Ascending aorta (tissue), 2 donors: ENCODE measurements around the gene SLIT3. TPM values are rescaled to one million over a fixed set of nuclear protein-coding genes. Genes with fewer than 3 reads are reported as not detected.
A peak's percentile ranks its signal among the peaks of the same experiment; 100 is the strongest.

ENCODE experiments used
- DNase-seq, 2 donors: peaks; one replicate each; pipeline ENCODE4 v3.0.0-alpha.2; 2019; ENCODE audit warnings: low spot score in 2 of 2
- H3K27ac ChIP-seq, 2 donors: fragments of 200-600 bp; sonication (generic); one replicate each; pipeline ENCODE4 v1.5.1; 2016 to 2017; ENCODE audit warnings: mild to moderate bottlenecking in 1 of 2
- H3K27me3 ChIP-seq: fragments of 200-600 bp; sonication (generic); one replicate; pipeline ENCODE4 v1.5.1; 2017
- H3K36me3 ChIP-seq, 2 donors: fragments of 200-600 bp; sonication (generic); one replicate each; pipeline ENCODE4 v1.5.1; 2016
- H3K4me1 ChIP-seq, 2 donors: fragments of 200-600 bp; sonication (generic); one replicate each; pipeline ENCODE4 v1.5.1; 2016 to 2017; ENCODE audit warnings: mild to moderate bottlenecking in 1 of 2
- H3K4me3 ChIP-seq, 2 donors: fragments of 200-600 bp; sonication (generic); one replicate each; pipeline ENCODE4 v1.5.1; 2016 to 2017; ENCODE audit warnings: mild to moderate bottlenecking in 1 of 2
- H3K9me3 ChIP-seq, 2 donors: fragments of 200-600 bp; sonication (generic); one replicate each; pipeline ENCODE4 v1.5.1; 2016
- intact Hi-C: fragments of 100-400 bp; cut with DNase I; formaldehyde crosslinking; loops from one replicate; pipeline ENCODE4 v1.15.1; 2023
- total RNA-seq: library from RNA; depleted of rRNA; stranded (reverse); fragments of >200 nt; gene quantifications from one replicate; pipeline ENCODE4 v1.1.0, GENCODE V29; 2016
- TF ChIP-seq, protein P1 (sequence below), 3 experiments: fragments of 200-600 bp in 2 of 3; fragments of 450-650 bp in 1 of 3; sonication (generic) in 2 of 3; IDR thresholded peaks; one replicate each; pipeline ENCODE4 v1.5.1; 2016 to 2019; ENCODE audit warnings: antibody characterized with exemption in 3 of 3, mild to moderate bottlenecking in 1 of 3, moderate library complexity in 1 of 3

SLIT3 gene
- total RNA-seq, 1 donor from 2014 or later, result 128 TPM

GRCh38 chr5:169036079-169036805, 264.7 kb downstream of the SLIT3 start:
- H3K27ac ChIP-seq, result no peak overlapping the region
- no peak overlapping the region for H3K4me3 ChIP-seq
- no peaks in the 10 kb centered on the region for H3K36me3 ChIP-seq
- H3K9me3 ChIP-seq, result no peaks in the 10 kb centered on the region
- intact Hi-C loops, result no loop called here
- H3K4me1 ChIP-seq, result peaks cover 0 to under 1% of the 10 kb centered on the region in 2 donors
- H3K27me3 ChIP-seq, result no peaks in the 10 kb centered on the region
- no peak for DNase-seq
- TF ChIP-seq, protein P1, sequence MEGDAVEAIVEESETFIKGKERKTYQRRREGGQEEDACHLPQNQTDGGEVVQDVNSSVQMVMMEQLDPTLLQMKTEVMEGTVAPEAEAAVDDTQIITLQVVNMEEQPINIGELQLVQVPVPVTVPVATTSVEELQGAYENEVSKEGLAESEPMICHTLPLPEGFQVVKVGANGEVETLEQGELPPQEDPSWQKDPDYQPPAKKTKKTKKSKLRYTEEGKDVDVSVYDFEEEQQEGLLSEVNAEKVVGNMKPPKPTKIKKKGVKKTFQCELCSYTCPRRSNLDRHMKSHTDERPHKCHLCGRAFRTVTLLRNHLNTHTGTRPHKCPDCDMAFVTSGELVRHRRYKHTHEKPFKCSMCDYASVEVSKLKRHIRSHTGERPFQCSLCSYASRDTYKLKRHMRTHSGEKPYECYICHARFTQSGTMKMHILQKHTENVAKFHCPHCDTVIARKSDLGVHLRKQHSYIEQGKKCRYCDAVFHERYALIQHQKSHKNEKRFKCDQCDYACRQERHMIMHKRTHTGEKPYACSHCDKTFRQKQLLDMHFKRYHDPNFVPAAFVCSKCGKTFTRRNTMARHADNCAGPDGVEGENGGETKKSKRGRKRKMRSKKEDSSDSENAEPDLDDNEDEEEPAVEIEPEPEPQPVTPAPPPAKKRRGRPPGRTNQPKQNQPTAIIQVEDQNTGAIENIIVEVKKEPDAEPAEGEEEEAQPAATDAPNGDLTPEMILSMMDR (IDR thresholded peaks at IDR 0.05), result no peak

GRCh38 chr5:169029661-169030274, 271.2 kb downstream of the SLIT3 start:
- H3K27ac ChIP-seq, result peak overlapping the region; percentile 65 to 81
- TF ChIP-seq, protein P1 (IDR thresholded peaks at IDR 0.05), result no peak
- DNase-seq, result peak in 1 of 2 donors; percentile 68
- no peaks in the 10 kb centered on the region for H3K36me3 ChIP-seq
- H3K9me3 ChIP-seq, result no peaks in the 10 kb centered on the region
- intact Hi-C loops, result no loop called here
- H3K4me1 ChIP-seq, result peaks cover 4 to 36% of the 10 kb centered on the region in 2 donors
- H3K4me3 ChIP-seq, result no peak overlapping the region
- no peaks in the 10 kb centered on the region for H3K27me3 ChIP-seq

- H3K36me3 ChIP-seq, result no peaks in the 10 kb centered on the region
- DNase-seq, result no peak
- TF ChIP-seq, protein P1 (IDR thresholded peaks at IDR 0.05), result no peak
- intact Hi-C loops, result no loop called here
- peaks cover 4 to 39% of the 10 kb centered on the region in 2 donors for H3K4me1 ChIP-seq
- H3K4me3 ChIP-seq, result no peak overlapping the region
- peak overlapping the region; percentile 65 to 81 for H3K27ac ChIP-seq
- H3K27me3 ChIP-seq, result no peaks in the 10 kb centered on the region
- no peaks in the 10 kb centered on the region for H3K9me3 ChIP-seq
Observed at GRCh38 chr5:169029037-169029436, 271.9 kb downstream of the SLIT3 start.

- Histone ChIP-seq H3K36me3 (no peaks in the 10 kb centered on the region), H3K27me3 (no peaks in the 10 kb centered on the region), H3K4me1 (peaks cover 4 to 41% of the 10 kb centered on the region in 2 donors), H3K9me3 (no peaks in the 10 kb centered on the region), H3K27ac (peak overlapping the region; percentile 65 to 71), H3K4me3 (peak overlapping the region in 1 of 2 donors; percentile 17)
- peak in 1 of 2 donors; percentile 71 for DNase-seq
- TF ChIP-seq, protein P1 (IDR thresholded peaks at IDR 0.05), result no peak
- intact Hi-C loops, result no loop called here
Observed at GRCh38 chr5:169027501-169028061, 273.4 kb downstream of the SLIT3 start.

- no peak overlapping the region for H3K27ac ChIP-seq
- TF ChIP-seq, protein P1 (IDR thresholded peaks at IDR 0.05), result no peak
Observed at GRCh38 chr5:169025491-169025890, 275.4 kb downstream of the SLIT3 start.

More at GRCh38 chr5:169025491-169025890, 275.4 kb downstream of the SLIT3 start:
- H3K4me3 ChIP-seq, result no peak overlapping the region
- no peaks in the 10 kb centered on the region for H3K27me3 ChIP-seq
- no peaks in the 10 kb centered on the region for H3K9me3 ChIP-seq
- DNase-seq, result no peak
- H3K4me1 ChIP-seq, result peaks cover 4 to 33% of the 10 kb centered on the region in 2 donors
- no peaks in the 10 kb centered on the region for H3K36me3 ChIP-seq
- intact Hi-C loops, result no loop called here
